OCI-LY7 (cell line): ENCODE measurements around the gene PLIN5. TPM values are rescaled to one million over a fixed set of nuclear protein-coding genes. Genes with fewer than 3 reads are reported as not detected.

Experiments used
- BruUV-seq: library from RNA; stranded (reverse); fragments of 400-500 nt; replicated peaks from 2 replicates; lab custom pipeline; 2021; lab: Mats Ljungman, UMichigan
- CTCF ChIA-PET: fragments of 300-600 bp; sonication (Branson Sonifier 250); formaldehyde crosslinking; loops from one replicate; lab custom pipeline; 2022; ENCODE audit warnings: antibody characterized with exemption; ENCODE audit not compliant: unreplicated experiment; lab: Charles Lee
- POLR2A ChIA-PET: fragments of 300-600 bp; sonication (Branson Sonifier 250); formaldehyde crosslinking; loops from one replicate; lab custom pipeline; 2022; ENCODE audit warnings: antibody characterized with exemption; lab: Charles Lee
- DNase-seq: peaks from one replicate; pipeline ENCODE4 v3.0.0-alpha.2; 2015; ENCODE audit warnings: low spot score
- H2AFZ ChIP-seq: fragments of 200-600 bp; sonication (generic), shearing (Covaris generic); 2 replicates; pipeline ENCODE4 v1.6.1; 2014; ENCODE audit warnings: mild to moderate bottlenecking, antibody characterized with exemption, low read length, moderate library complexity
- H3K27ac ChIP-seq: fragments of 200-600 bp; sonication (generic); 2 replicates; pipeline ENCODE4 v1.5.1; 2014; ENCODE audit warnings: mixed run types, low read depth, mild to moderate bottlenecking, moderate library complexity, low read length, inconsistent platforms; ENCODE audit not compliant: poor library complexity, severe bottlenecking
- H3K36me3 ChIP-seq: fragments of 200-600 bp; sonication (generic); 2 replicates; pipeline ENCODE4 v1.6.1; 2014; ENCODE audit warnings: mild to moderate bottlenecking, antibody characterized with exemption, low read length, moderate library complexity, mixed read lengths; ENCODE audit not compliant: insufficient read depth
- H3K4me1 ChIP-seq: fragments of 200-600 bp; sonication (generic); 2 replicates; pipeline ENCODE4 v1.5.1; 2014; ENCODE audit warnings: mild to moderate bottlenecking, low read length; ENCODE audit not compliant: insufficient read depth, poor library complexity, severe bottlenecking
- H3K4me2 ChIP-seq: fragments of 200-600 bp; sonication (generic); 2 replicates; pipeline ENCODE4 v1.6.1; 2014; ENCODE audit warnings: mild to moderate bottlenecking, low read length
- H3K4me3 ChIP-seq: fragments of 200-600 bp; sonication (generic); 2 replicates; pipeline ENCODE4 v1.5.1; 2014; ENCODE audit warnings: mild to moderate bottlenecking, low read depth, low read length; ENCODE audit not compliant: poor library complexity, severe bottlenecking
- H3K79me2 ChIP-seq: fragments of 200-600 bp; sonication (generic); 2 replicates; pipeline ENCODE4 v1.6.1; 2016; ENCODE audit warnings: low read depth, mild to moderate bottlenecking, low read length, moderate library complexity, mixed read lengths; ENCODE audit not compliant: insufficient read depth
- H3K9me2 ChIP-seq: fragments of 200-600 bp; sonication (generic); 2 replicates; pipeline ENCODE4 v1.6.1; 2016; ENCODE audit warnings: mild to moderate bottlenecking, low read length, mixed read lengths; ENCODE audit not compliant: insufficient read depth
- H3K9me3 ChIP-seq: fragments of 200-600 bp; sonication (generic); 2 replicates; pipeline ENCODE4 v1.6.1; 2014; ENCODE audit warnings: mild to moderate bottlenecking, mixed run types, low read length, mixed read lengths
- H4K20me1 ChIP-seq: fragments of 200-600 bp; sonication (generic); 2 replicates; pipeline ENCODE4 v1.6.1; 2014; ENCODE audit warnings: mild to moderate bottlenecking, antibody characterized with exemption, low read length, moderate library complexity, mixed read lengths; ENCODE audit not compliant: insufficient read depth
- EZH2phosphoT487 ChIP-seq: fragments of 200-600 bp; sonication (generic); IDR thresholded peaks from 2 replicates; pipeline ENCODE4 v1.6.1; 2018; ENCODE audit warnings: low read depth, borderline replicate concordance, mild to moderate bottlenecking, mixed run types, antibody characterized with exemption, low read length, moderate library complexity, mixed read lengths
- intact Hi-C: fragments of 100-400 bp; cut with micrococcal nuclease; formaldehyde crosslinking; loops from one replicate; pipeline ENCODE4 v1.10.0; 2022; ENCODE audit not compliant: unreplicated experiment
- total RNA-seq, 2 experiments: library from RNA; depleted of rRNA in 1 of 2; stranded (reverse); fragments of >200 nt in 1 of 2; shearing (Covaris generic) in 1 of 2; gene quantifications; 2 replicates each; pipeline ENCODE4 v1.2.3, GENCODE V29; 2014 to 2022
- TF ChIP-seq, protein P1 (sequence below): fragments of 200-600 bp; sonication (generic); conservative IDR thresholded peaks from 2 replicates; pipeline ENCODE4 v1.5.1; 2014; ENCODE audit warnings: mild to moderate bottlenecking, antibody characterized with exemption, low read length, moderate library complexity, mixed read lengths

Gene PLIN5
- total RNA-seq, 2 experiments from 2014 or later, result 0.85 to 1.9 TPM

DNA sequence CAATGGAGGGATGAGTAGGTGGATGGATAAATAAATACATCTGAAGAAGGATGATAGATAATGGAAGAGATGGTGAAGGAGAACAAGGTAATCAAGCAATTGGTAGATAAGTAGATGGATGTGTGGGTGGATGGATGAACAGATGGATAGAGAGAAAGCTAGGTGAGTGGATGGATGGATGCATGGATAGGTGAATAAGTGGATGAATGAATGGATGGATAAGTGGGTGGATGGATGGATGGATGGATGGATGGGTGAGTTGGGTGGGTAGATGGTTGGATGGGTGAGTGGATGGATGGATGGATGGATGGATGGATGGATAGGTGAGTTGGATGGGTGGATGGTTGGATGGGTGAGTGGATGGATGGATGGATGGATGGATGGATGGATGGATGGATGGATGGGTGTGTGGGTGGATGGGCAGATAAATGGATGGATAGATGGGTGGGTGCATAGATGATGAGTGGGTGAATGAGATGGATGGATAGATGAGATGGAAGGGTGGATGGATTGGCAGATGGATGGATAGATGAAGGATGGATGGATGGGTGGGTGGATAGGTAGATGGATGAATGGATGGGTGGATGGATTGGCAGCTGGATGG lies 18.2 kb upstream of the PLIN5 start:
- Histone ChIP-seq H2AFZ (no peak overlapping the region), H3K4me1 (no peaks in the 10 kb centered on the region), H3K79me2 (no peaks in the 10 kb centered on the region), H3K4me3 (no peak overlapping the region), H3K36me3 (no peaks in the 10 kb centered on the region), H3K9me2 (no peaks in the 10 kb centered on the region), H4K20me1 (no peaks in the 10 kb centered on the region), H3K9me3 (no peaks in the 10 kb centered on the region), H3K4me2 (no peak overlapping the region), H3K27ac (no peak overlapping the region)
- ChIA-PET CTCF (no interaction called here), POLR2A (no interaction called here)
- BruUV-seq, result no TSS peak
- TF ChIP-seq EZH2phosphoT487, result no peak
- TF ChIP-seq, protein P1, sequence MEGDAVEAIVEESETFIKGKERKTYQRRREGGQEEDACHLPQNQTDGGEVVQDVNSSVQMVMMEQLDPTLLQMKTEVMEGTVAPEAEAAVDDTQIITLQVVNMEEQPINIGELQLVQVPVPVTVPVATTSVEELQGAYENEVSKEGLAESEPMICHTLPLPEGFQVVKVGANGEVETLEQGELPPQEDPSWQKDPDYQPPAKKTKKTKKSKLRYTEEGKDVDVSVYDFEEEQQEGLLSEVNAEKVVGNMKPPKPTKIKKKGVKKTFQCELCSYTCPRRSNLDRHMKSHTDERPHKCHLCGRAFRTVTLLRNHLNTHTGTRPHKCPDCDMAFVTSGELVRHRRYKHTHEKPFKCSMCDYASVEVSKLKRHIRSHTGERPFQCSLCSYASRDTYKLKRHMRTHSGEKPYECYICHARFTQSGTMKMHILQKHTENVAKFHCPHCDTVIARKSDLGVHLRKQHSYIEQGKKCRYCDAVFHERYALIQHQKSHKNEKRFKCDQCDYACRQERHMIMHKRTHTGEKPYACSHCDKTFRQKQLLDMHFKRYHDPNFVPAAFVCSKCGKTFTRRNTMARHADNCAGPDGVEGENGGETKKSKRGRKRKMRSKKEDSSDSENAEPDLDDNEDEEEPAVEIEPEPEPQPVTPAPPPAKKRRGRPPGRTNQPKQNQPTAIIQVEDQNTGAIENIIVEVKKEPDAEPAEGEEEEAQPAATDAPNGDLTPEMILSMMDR, result no peak
- no peak for DNase-seq
- intact Hi-C loops, result no loop called here

DNA sequence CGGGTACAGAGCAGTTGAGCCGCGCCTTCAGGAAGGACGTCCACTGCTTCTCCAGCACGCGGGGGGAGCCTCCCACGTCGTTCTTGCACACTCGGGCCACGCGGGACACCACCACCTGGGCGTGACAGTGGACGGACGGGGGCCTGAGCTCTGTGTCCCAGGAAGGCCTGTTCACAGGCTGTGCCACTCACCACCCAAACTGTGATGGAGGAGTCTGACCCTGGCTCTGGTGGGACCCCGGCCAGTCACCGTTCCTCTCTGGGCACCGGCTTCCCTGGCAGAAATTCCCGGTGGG lies 17.4 kb upstream of the PLIN5 start:
- Histone ChIP-seq H3K4me1 (no peaks in the 10 kb centered on the region), H3K4me2 (no peak overlapping the region), H3K36me3 (no peaks in the 10 kb centered on the region), H3K9me2 (no peaks in the 10 kb centered on the region), H3K4me3 (no peak overlapping the region), H2AFZ (no peak overlapping the region), H3K9me3 (no peaks in the 10 kb centered on the region), H3K27ac (no peak overlapping the region), H4K20me1 (no peaks in the 10 kb centered on the region), H3K79me2 (no peaks in the 10 kb centered on the region)
- BruUV-seq, result no TSS peak
- ChIA-PET POLR2A (no interaction called here), CTCF (no interaction called here)
- TF ChIP-seq EZH2phosphoT487, result no peak
- TF ChIP-seq, protein P1, result no peak
- no peak for DNase-seq
- intact Hi-C loops, result no loop called here

DNA sequence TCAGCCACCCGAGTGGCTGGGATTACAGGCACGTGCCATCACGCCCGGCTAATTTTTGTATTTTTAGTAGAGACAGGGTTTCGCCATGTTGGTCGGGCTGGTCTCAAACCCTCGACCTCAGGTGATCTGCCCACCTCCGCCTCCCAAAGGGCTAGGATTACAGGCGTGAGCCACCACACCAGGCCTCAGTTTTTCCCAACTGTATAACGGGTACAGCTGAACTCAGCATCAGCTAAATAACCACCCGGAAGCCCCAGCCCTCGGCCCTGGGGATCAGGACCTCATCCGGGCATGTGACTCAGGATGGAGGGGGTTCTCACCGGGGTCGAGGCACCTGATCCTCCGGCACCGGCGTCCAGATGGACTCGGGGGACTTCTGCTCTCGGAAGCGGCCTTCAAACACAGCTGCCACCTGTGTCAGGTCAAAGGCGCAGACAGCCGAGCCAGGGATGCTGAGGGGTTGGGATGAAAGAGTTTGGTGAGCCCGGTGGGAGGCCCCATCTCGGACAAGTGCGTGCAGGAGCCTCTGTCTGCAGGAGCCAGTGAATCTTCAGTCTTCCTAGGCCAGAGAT lies 15.5 kb upstream of the PLIN5 start:
- CTCF ChIA-PET, result no interaction called here
- Histone ChIP-seq H3K27ac (no peak overlapping the region), H3K9me2 (no peaks in the 10 kb centered on the region), H3K79me2 (no peaks in the 10 kb centered on the region), H3K4me2 (no peak overlapping the region), H3K36me3 (no peaks in the 10 kb centered on the region), H2AFZ (no peak overlapping the region), H3K9me3 (no peaks in the 10 kb centered on the region), H3K4me1 (no peaks in the 10 kb centered on the region), H3K4me3 (no peak overlapping the region), H4K20me1 (no peaks in the 10 kb centered on the region)
- no peak for DNase-seq
- no peak for TF ChIP-seq EZH2phosphoT487
- POLR2A ChIA-PET, result no interaction called here
- intact Hi-C loops, result no loop called here
- no TSS peak for BruUV-seq
